Neuronal stem cell (in vitro differentiated cells): Measurements from ENCODE around the gene PLA2G4B.
A peak's percentile ranks its signal among the peaks of the same experiment; 100 is the strongest.

Source experiments
- DNase-seq: peaks from one replicate; pipeline ENCODE4 v3.0.0-alpha.2; 2013; ENCODE audit warnings: low spot score
- H2AFZ ChIP-seq: one replicate; pipeline ENCODE4 v1.6.1; 2013; ENCODE audit warnings: mild to moderate bottlenecking, low read length, inconsistent platforms
- H2AK5ac ChIP-seq: 2 replicates; pipeline ENCODE4 v1.6.1; 2013; ENCODE audit warnings: low read depth, mild to moderate bottlenecking, inconsistent platforms, low read length, moderate library complexity, mixed read lengths
- H2BK120ac ChIP-seq: 2 replicates; pipeline ENCODE4 v1.6.1; 2013; ENCODE audit warnings: low read depth, mild to moderate bottlenecking, inconsistent platforms, low read length, moderate library complexity, mixed read lengths
- H2BK12ac ChIP-seq: one replicate; pipeline ENCODE4 v1.6.1; 2013; ENCODE audit warnings: low read length, inconsistent platforms
- H2BK15ac ChIP-seq: 2 replicates; pipeline ENCODE4 v1.6.1; 2013; ENCODE audit warnings: mild to moderate bottlenecking, low read length, inconsistent platforms, mixed read lengths
- H2BK5ac ChIP-seq: one replicate; pipeline ENCODE4 v1.6.1; 2013; ENCODE audit warnings: inconsistent platforms, mild to moderate bottlenecking, low read length, moderate library complexity
- H3K14ac ChIP-seq: one replicate; pipeline ENCODE4 v1.6.1; 2013; ENCODE audit warnings: low read length, inconsistent platforms
- H3K18ac ChIP-seq: 2 replicates; pipeline ENCODE4 v1.6.1; 2013; ENCODE audit warnings: low read length, inconsistent platforms
- H3K23ac ChIP-seq: 2 replicates; pipeline ENCODE4 v1.6.1; 2013; ENCODE audit warnings: low read depth, mild to moderate bottlenecking, mixed read lengths, low read length, inconsistent platforms; ENCODE audit not compliant: poor library complexity
- H3K27ac ChIP-seq: replicated peaks from 3 replicates; pipeline ENCODE4 v1.5.1; 2013; ENCODE audit warnings: low read length, inconsistent platforms
- H3K27me3 ChIP-seq, 3 experiments: 2 replicates each; pipeline ENCODE4 v1.6.1; 2013; ENCODE audit warnings: low read length in 3 of 3, mild to moderate bottlenecking in 2 of 3, inconsistent platforms in 1 of 3, low read depth in 1 of 3, mixed read lengths in 1 of 3, moderate library complexity in 1 of 3; ENCODE audit not compliant: control insufficient read depth in 3 of 3, insufficient read depth in 3 of 3
- H3K36me3 ChIP-seq, 2 donors: replicated peaks in 1 of 2; 2 replicates each; pipeline ENCODE4 v1.6.1; 2013; ENCODE audit warnings: low read length in 2 of 2; ENCODE audit not compliant: control insufficient read depth in 2 of 2, insufficient read depth in 2 of 2
- H3K4ac ChIP-seq: 2 replicates; pipeline ENCODE4 v1.6.1; 2013; ENCODE audit warnings: inconsistent platforms, mild to moderate bottlenecking, low read length, moderate library complexity
- H3K4me1 ChIP-seq, 2 donors: 1 replicate in 1 of 2; 2 replicates in 1 of 2; pipeline ENCODE4 v1.6.1; 2013; ENCODE audit warnings: low read length in 2 of 2, low read depth in 1 of 2; ENCODE audit not compliant: control insufficient read depth in 2 of 2, insufficient read depth in 1 of 2
- H3K4me2 ChIP-seq: one replicate; pipeline ENCODE4 v1.6.1; 2013; ENCODE audit warnings: mild to moderate bottlenecking, low read length, inconsistent platforms; ENCODE audit not compliant: insufficient read depth, poor library complexity, severe bottlenecking
- H3K4me3 ChIP-seq, 2 donors: 2 replicates each; pipeline ENCODE4 v1.5.1; 2013; ENCODE audit warnings: low read length in 2 of 2, mild to moderate bottlenecking in 2 of 2, inconsistent platforms in 1 of 2, moderate library complexity in 1 of 2
- H3K79me1 ChIP-seq: one replicate; pipeline ENCODE4 v1.6.1; 2013; ENCODE audit warnings: low read depth, mild to moderate bottlenecking, inconsistent platforms, low read length, moderate library complexity
- H3K9ac ChIP-seq: one replicate; pipeline ENCODE4 v1.6.1; 2013; ENCODE audit warnings: mild to moderate bottlenecking, low read depth, low read length, inconsistent platforms; ENCODE audit not compliant: poor library complexity
- H3K9me3 ChIP-seq, 2 donors: replicated peaks in 1 of 2; 2 replicates each; pipeline versions ENCODE3 to v1.6.1; 2013; ENCODE audit warnings: low read length in 2 of 2, mild to moderate bottlenecking in 2 of 2, inconsistent platforms in 1 of 2, low read depth in 1 of 2, mixed read lengths in 1 of 2, moderate library complexity in 1 of 2; ENCODE audit not compliant: control insufficient read depth in 2 of 2, insufficient read depth in 1 of 2
- H4K8ac ChIP-seq: one replicate; pipeline ENCODE4 v1.6.1; 2013; ENCODE audit warnings: low read depth, mild to moderate bottlenecking, inconsistent platforms, low read length, moderate library complexity
- H4K91ac ChIP-seq: one replicate; pipeline ENCODE4 v1.6.1; 2013; ENCODE audit warnings: low read length, low read depth, mild to moderate bottlenecking, inconsistent platforms; ENCODE audit not compliant: poor library complexity
- WGBS, 2 donors: extraction: QIAGEN DNeasy Blood & Tissue Kit; methylation state at CpG; one replicate each; pipeline ENCODE4 v1.1.7; 2013; ENCODE audit warnings: missing lambda C conversion rate in 2 of 2, mixed read lengths in 1 of 2; ENCODE audit not compliant: insufficient read length in 2 of 2, insufficient replicate concordance in 1 of 2; ENCODE audit errors: extremely low coverage in 2 of 2; 5-methylcytosine and 5-hydroxymethylcytosine counted together

The PLA2G4B gene

GRCh38 chr15:41804916-41805666 is 33.6 kb upstream of the PLA2G4B start:
- DNase-seq: no peak
- Histone ChIP-seq H3K4ac (no peak overlapping the region), H3K9me3 (peaks cover 0 to 7% of the 10 kb centered on the region in 2 donors), H3K79me1 (no peaks in the 10 kb centered on the region), H3K23ac (no peak overlapping the region), H4K91ac (no peak overlapping the region), H3K4me3 (no peak overlapping the region), H3K4me2 (no peak overlapping the region), H2BK120ac (no peak overlapping the region), H2AFZ (no peak overlapping the region), H2AK5ac (no peak overlapping the region), H4K8ac (no peak overlapping the region), H2BK5ac (no peak overlapping the region), H3K27me3 (no peaks in the 10 kb centered on the region), H2BK15ac (no peak overlapping the region), H3K18ac (no peak overlapping the region), H3K14ac (peak overlapping the region; percentile 56), H3K4me1 (peaks cover 0 to 4% of the 10 kb centered on the region in 2 donors), H3K27ac (no peak overlapping the region), H3K9ac (no peak overlapping the region), H3K36me3 (peaks cover 0 to 9% of the 10 kb centered on the region in 2 donors), H2BK12ac (no peak overlapping the region)
- WGBS, 2 donors: no CpG with 5 or more reads among the region's 8 CpGs

GRCh38 chr15:41805711-41806110 is 32.9 kb upstream of the PLA2G4B start:
- Histone ChIP-seq H3K23ac (no peak overlapping the region), H3K36me3 (peaks cover 0 to 6% of the 10 kb centered on the region in 2 donors), H2BK120ac (no peak overlapping the region), H4K91ac (no peak overlapping the region), H2BK12ac (no peak overlapping the region), H2BK5ac (no peak overlapping the region), H3K79me1 (no peaks in the 10 kb centered on the region), H3K4me2 (no peak overlapping the region), H3K18ac (no peak overlapping the region), H3K14ac (no peak overlapping the region), H3K27me3 (no peaks in the 10 kb centered on the region), H3K27ac (no peak overlapping the region), H3K4me3 (no peak overlapping the region), H3K9me3 (peaks cover 0 to 7% of the 10 kb centered on the region in 2 donors), H4K8ac (no peak overlapping the region), H3K4me1 (peaks cover 0 to 4% of the 10 kb centered on the region in 2 donors), H3K4ac (no peak overlapping the region), H2BK15ac (no peak overlapping the region), H2AFZ (no peak overlapping the region), H2AK5ac (no peak overlapping the region), H3K9ac (no peak overlapping the region)
- no peak for DNase-seq
- no CpG with 5 or more reads among the region's 3 CpGs for WGBS, 2 donors

GRCh38 chr15:41806291-41807181 is 32.1 kb upstream of the PLA2G4B start:
- no peak overlapping the region for H4K91ac ChIP-seq
- H3K36me3 ChIP-seq: no peaks in the 10 kb centered on the region
- H2AK5ac ChIP-seq: no peak overlapping the region
- H4K8ac ChIP-seq: no peak overlapping the region
- peak overlapping the region; percentile 88 for H3K18ac ChIP-seq
- H2BK12ac ChIP-seq: no peak overlapping the region
- no peak overlapping the region for H3K23ac ChIP-seq
- H3K27me3 ChIP-seq: no peaks in the 10 kb centered on the region
- H2BK5ac ChIP-seq: no peak overlapping the region
- no peak overlapping the region for H2AFZ ChIP-seq
- no peak overlapping the region for H3K27ac ChIP-seq
- H3K4ac ChIP-seq: no peak overlapping the region
- H2BK120ac ChIP-seq: no peak overlapping the region
- H3K9me3 ChIP-seq: peaks cover 0 to 5% of the 10 kb centered on the region in 2 donors
- H3K4me2 ChIP-seq: no peak overlapping the region
- H2BK15ac ChIP-seq: no peak overlapping the region
- no peak overlapping the region for H3K4me3 ChIP-seq
- no peaks in the 10 kb centered on the region for H3K79me1 ChIP-seq
- no CpG with 5 or more reads among the region's 10 CpGs for WGBS, 2 donors
- H3K4me1 ChIP-seq: peaks cover 0 to 4% of the 10 kb centered on the region in 2 donors
- DNase-seq: no peak
- no peak overlapping the region for H3K14ac ChIP-seq
- no peak overlapping the region for H3K9ac ChIP-seq

- H2BK5ac ChIP-seq: peak overlapping the region; percentile 25
- H3K36me3 ChIP-seq: peaks cover under 1 to 4% of the 10 kb centered on the region in 2 donors
- H2BK12ac ChIP-seq: no peak overlapping the region
- no CpG with 5 or more reads among the region's 2 CpGs for WGBS, 2 donors
- H3K9ac ChIP-seq: no peak overlapping the region
- no peaks in the 10 kb centered on the region for H3K79me1 ChIP-seq
- no peak overlapping the region for H2BK15ac ChIP-seq
- H3K4ac ChIP-seq: no peak overlapping the region
- no peak overlapping the region for H4K8ac ChIP-seq
- H3K4me1 ChIP-seq: peaks cover 0 to 4% of the 10 kb centered on the region in 2 donors
- no peak overlapping the region for H3K18ac ChIP-seq
- H4K91ac ChIP-seq: no peak overlapping the region
- H2AFZ ChIP-seq: no peak overlapping the region
- DNase-seq: no peak
- no peak overlapping the region for H2BK120ac ChIP-seq
- H3K14ac ChIP-seq: no peak overlapping the region
- no peaks in the 10 kb centered on the region for H3K27me3 ChIP-seq
- H2AK5ac ChIP-seq: no peak overlapping the region
- no peak overlapping the region for H3K4me3 ChIP-seq
- H3K9me3 ChIP-seq: no peaks in the 10 kb centered on the region
- no peak overlapping the region for H3K27ac ChIP-seq
- H3K4me2 ChIP-seq: no peak overlapping the region
- H3K23ac ChIP-seq: no peak overlapping the region
Observed at GRCh38 chr15:41809121-41809520, 29.5 kb upstream of the PLA2G4B start.
